GM19395 (cell line): ENCODE results near the gene TEDC1.
"Not testable (repeated sequence)": the region's sequence is repeated elsewhere in the genome, so short reads cannot be mapped to it uniquely, and the experiment has no call there.

Source experiments
- ATAC-seq: cut with Tn5 transposase; IDR thresholded peaks from one replicate; pipeline ENCODE4 v1.9.1; 2021; ENCODE audit warnings: mild to moderate bottlenecking, moderate library complexity; ENCODE audit not compliant: unreplicated experiment

Gene TEDC1

DNA sequence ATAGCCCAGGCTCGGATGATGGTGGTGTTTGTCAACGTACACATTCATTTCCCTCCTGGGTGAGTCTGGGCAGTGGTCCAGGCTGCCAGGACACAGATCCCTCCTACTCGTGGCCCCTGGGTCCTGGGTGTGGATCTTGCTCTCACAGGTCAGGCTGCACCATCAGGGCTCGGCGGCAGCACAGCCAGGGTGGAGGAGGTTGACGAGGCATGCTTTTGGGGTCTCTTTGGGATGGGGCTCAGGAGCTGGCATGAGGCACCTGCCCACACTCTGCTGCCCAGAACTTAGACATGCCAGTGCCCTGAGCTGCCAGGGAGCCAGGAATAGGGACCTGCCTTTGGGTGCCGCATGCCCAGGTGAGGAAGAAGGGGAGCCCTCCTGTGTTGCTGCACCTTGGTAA is 45.0 kb downstream of the TEDC1 start:
- ATAC-seq: no peak

DNA sequence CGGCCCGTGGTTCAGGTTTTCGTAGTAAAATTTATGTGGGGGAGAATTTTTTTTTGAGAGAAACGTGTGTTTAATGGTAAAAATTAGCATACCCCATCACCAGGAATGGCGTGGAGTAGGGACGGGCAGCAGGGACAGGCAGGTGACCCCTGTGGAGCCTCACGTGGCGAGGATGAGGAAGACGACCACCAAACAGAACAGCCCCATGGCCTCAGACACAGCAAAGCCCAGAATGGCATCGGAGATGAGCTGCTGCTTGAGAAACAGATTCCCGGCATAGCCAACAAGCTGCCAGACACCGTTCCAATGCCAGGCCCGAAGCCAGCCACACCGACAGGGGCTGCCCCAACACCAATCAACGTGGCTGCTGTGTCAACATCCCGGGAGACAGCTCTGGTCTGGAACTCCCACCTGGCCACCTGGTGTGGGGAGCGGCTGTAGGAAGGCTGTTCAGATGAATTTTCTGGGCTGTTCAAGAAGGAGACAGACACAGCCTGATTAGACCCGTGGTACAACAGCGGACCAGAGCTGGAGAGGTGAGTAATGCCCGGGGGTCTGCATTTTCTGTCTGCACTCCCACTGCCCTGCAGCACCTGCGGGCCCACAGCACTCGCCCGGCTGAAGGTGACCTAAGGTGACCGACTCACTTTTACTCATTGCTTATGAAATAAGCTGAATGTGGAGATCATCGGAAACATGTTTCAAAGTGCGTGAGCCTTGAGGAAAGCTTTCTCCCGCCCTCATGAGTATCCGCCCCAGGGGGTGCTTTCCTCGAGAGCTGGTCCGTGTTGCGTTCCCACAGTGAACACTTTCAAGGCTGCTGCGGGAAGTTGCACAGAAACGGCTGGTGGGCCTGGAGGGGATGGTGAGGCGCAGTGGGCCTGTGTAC is 45.9 kb downstream of the TEDC1 start:
- no peak for ATAC-seq

DNA sequence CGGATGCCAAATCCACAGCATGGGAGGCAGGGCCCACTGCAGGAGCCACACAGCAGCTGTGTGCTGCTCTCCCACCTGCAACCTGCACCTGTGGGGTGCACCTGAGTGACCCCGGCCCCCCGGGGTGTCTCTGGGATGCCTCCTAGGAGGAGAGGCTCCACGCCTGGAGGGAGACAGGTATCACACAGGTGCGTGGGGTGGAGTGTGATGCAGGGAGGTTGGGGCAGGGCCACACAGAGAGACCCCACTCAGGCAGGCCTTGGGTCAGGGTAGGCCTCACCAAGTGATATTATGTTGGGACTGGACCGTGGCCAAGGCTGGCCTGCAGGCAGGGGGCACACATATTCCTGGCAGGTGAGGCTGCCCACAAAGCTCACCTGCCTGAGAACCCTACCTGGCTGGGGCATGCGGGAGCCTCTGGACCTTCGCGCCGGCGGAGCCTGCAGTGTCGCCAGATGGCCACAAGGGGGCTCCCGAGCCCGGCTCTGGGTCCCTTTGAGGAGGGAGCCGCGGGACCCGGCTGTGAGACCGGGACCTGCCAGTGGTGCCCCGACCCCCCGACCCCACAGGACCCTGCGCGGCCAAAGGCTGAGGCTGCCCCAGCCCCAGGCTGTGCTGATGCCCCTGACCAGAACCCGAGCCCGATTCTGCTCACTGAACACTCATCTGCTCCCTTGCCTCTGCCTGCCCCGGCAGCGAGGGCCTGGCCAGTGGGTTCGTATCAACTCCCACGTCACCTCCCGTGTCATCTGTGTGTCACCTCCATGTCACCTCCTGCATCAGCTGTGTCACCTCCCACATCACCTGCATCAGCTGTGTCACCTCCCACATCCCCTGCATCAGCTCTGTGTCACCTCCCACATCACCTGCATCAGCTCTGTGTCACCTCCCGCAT is 46.8 kb downstream of the TEDC1 start:
- no peak for ATAC-seq

DNA sequence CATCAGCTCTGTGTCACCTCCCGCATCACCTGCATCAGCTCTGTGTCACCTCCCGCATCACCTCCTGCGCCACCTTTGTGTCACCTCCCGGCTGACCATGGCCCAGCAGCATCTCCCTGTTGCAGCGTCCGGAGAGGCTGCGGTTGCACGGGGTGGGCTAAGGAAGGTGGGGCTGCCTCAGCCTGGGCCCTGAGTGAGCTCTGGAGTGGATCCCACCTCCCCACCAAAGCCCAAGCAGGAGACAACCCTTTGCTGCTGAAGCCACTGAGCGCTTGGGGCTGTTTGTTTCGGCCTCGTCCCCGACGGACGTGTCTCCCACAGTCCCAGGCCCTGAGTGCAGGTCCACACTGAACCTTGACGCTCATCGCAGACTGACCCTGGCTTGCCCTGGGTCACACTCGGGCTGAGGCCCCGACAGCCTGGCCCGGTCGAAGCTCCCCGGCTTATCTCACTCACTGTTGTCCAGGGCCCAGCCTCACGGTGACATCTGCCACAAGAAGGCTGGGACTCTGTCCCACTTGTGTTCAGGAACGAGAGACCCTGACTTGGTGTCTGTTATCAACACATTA is 47.5 kb downstream of the TEDC1 start:
- no peak for ATAC-seq

DNA sequence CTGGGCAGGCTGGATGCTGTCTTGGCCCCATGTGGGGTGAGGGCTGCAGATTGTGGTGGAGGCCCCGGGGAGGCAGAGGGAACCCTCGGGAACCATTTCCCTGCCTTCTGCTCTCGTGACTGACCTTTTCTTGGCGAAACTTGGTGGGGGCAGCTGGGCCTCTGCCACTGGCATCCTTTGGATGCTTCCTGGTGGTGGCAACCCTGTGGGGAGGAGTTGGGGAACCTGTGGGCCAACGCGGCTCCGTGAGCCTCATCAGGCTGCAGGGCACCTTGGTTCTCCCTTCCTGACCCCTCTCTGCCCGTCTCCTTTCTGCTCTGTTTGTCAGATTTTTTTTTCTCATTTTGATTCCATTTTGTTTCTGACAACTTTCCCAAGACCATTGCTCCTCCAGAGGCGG is 49.8 kb downstream of the TEDC1 start:
- ATAC-seq: no peak

DNA sequence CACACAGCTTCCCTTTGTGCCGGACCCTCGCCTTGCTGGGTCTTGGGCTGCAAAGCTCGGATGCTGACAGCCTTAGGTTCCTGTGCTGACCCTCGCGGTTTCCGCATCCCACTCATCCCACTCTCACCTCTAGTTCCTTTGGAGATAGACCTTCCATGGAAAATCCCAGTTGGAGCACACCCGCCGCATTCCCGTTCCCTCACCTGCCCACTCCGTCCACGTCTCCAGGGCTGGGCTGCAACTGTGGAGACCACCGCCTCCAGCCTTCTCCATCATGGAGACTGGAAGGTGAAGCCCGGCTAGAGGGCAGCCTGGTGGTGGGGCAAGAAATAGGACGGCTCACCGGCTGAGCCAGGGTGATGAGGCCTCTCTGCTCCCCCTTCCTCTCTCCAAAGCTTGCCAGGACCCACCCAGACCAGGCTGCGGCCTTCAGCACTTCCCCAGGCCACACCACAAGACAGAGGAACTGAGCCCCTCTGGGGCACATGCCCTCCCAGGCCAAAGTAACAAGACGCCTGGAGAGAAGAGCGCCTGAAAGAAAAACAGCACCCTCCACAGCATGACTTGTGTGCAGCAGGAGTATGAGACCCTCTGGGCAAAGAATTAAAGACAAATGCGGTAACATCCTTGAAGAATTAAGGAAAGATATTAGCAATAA is 50.3 kb downstream of the TEDC1 start:
- no peak for ATAC-seq

DNA sequence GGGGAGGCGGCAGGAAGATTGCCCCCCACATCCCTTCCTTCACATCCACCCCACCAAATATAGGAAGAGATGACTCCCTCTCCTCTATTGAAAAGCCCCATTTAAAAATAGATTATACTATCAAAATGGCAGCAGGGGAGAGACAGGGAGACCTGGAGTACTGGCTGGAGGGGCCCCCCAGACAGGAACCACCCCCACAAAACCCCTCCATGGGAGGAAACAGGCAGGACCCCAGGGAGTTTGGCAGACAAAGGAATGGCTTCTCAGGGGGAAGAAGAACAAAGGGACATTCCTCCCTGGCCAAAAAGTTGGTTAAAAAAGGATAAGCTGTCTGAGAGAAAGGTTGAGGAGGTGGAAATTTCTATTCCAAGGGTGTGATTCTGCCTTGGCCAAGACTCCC is 54.6 kb downstream of the TEDC1 start:
- ATAC-seq: not testable (repeated sequence)

DNA sequence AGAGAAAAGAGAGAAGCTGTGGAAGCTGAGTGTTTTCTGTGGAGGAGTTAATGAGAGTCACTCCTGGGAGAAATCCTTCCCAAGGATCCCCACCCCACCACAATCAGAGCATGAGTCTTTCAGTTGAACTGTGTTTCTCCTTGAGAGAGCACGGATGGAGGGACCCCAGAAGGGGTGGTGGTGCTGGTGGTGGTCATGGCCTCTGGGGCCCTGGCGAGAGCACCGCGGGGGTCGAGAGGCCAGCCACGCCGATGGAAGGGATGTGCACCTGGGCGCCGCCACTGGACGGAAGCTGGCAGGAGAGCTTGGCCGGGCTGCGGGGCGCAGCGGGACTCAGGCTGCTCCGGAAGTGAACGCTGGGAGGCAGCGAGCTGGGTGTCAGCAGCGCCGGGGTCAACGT is 55.4 kb downstream of the TEDC1 start:
- ATAC-seq: not testable (repeated sequence)

DNA sequence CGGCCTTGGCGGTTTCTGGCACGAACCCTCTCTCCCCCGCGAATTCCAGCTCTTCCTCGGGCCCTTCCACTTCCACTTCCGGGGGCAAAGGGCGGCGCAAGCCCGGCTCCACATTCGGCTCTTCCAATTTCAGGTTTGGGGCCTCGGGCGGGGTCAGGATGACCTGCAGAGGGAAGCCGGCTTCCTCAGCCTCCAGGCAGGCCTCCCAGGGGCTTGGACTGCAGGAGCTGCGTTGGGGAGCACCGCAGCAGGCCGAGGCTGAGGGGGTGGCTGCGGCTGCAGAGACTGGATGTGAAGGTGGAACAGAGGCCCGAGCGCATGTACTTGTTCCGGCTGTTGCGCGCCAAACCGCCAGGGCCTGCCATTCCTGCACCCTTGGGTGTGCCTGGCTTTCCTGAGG is 56.0 kb downstream of the TEDC1 start:
- ATAC-seq: not testable (repeated sequence)

DNA sequence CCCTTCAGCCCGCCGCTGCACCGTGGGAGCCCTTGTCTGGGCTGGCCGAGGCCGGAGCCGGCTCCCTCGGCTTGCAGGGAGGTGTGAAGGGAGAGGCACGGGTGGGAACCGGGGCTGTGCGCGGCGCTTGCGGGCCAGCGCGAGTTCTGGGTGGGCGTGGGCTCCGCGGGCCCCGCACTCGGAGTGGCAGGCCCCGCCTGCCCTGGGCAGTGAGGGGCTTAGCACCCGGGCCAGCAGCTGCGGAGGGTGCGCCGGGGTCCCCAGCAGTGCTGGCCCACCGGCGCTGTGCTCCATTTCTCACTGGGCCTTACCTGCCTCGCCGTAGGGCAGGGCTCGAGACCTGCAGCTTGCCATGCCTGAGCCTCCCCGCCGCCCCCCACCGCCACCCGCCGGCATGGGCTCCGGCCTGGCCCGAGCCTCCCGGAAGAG is 56.7 kb downstream of the TEDC1 start:
- no peak for ATAC-seq
